GM21423 (cell line): ENCODE data around the gene PINK1.
A peak's percentile ranks its signal among the peaks of the same experiment; 100 is the strongest.
"Not testable (repeated sequence)": the region's sequence is repeated elsewhere in the genome, so short reads cannot be mapped to it uniquely, and the experiment has no call there.

Experiments
- ATAC-seq: cut with Tn5 transposase; IDR thresholded peaks from one replicate; pipeline ENCODE4 v1.9.1; 2021; ENCODE audit warnings: mild to moderate bottlenecking, moderate library complexity; ENCODE audit not compliant: unreplicated experiment

Gene PINK1

GRCh38 chr1:20633190-20634064 is at the start of gene PINK1:
TSS of gene PINK1 (plus strand) at chr1:20633458. CDS start at chr1:20633549, 91 bp downstream.
- ATAC-seq: peak; percentile 63

GRCh38 chr1:20584890-20585289 is 48.4 kb upstream of the PINK1 start:
- ATAC-seq: no peak

- ATAC-seq: no peak
These were observed 46.2 kb upstream of the PINK1 start for GRCh38 chr1:20586953-20587660.

- no peak for ATAC-seq
These were observed 45.6 kb upstream of the PINK1 start for GRCh38 chr1:20587661-20588053.

- no peak for ATAC-seq
These were observed 44.5 kb upstream of the PINK1 start, which contains the start of gene CDA for GRCh38 chr1:20588634-20589225. TSS of gene CDA (plus strand) at chr1:20589097. CDS start at chr1:20589130, 33 bp downstream.

GRCh38 chr1:20589331-20590278 is 43.7 kb upstream of the PINK1 start:
- no peak for ATAC-seq

- ATAC-seq: no peak
These were observed 42.9 kb upstream of the PINK1 start for GRCh38 chr1:20590306-20590777.

- ATAC-seq: no peak
These were observed 39.5 kb upstream of the PINK1 start for GRCh38 chr1:20593756-20594155.

GRCh38 chr1:20594746-20595145 is 38.5 kb upstream of the PINK1 start:
- ATAC-seq: no peak

- no peak for ATAC-seq
These were observed 37.2 kb upstream of the PINK1 start for GRCh38 chr1:20596106-20596505.

GRCh38 chr1:20597650-20598049 is 35.6 kb upstream of the PINK1 start:
- no peak for ATAC-seq

- ATAC-seq: no peak
These were observed 33.1 kb upstream of the PINK1 start for GRCh38 chr1:20600156-20600555.

- no peak for ATAC-seq
These were observed 32.0 kb upstream of the PINK1 start for GRCh38 chr1:20601129-20601825.

- no peak for ATAC-seq
These were observed 30.3 kb upstream of the PINK1 start for GRCh38 chr1:20602851-20603450.

- ATAC-seq: no peak
These were observed 29.5 kb upstream of the PINK1 start for GRCh38 chr1:20603504-20604464.

GRCh38 chr1:20604678-20605077 is 28.6 kb upstream of the PINK1 start:
- no peak for ATAC-seq

GRCh38 chr1:20606801-20607570 is 26.3 kb upstream of the PINK1 start:
- not testable (repeated sequence) for ATAC-seq
